Measurements from ENCODE around the gene TRIM8. TPM values are rescaled to one million over a fixed set of nuclear protein-coding genes. Genes with fewer than 3 reads are reported as not detected.

The TRIM8 gene
- total and polyA plus RNA-seq, 2 of the 4 experiments (the other 2 are of a cell fraction) = 25.5 to 126 TPM

DNA sequence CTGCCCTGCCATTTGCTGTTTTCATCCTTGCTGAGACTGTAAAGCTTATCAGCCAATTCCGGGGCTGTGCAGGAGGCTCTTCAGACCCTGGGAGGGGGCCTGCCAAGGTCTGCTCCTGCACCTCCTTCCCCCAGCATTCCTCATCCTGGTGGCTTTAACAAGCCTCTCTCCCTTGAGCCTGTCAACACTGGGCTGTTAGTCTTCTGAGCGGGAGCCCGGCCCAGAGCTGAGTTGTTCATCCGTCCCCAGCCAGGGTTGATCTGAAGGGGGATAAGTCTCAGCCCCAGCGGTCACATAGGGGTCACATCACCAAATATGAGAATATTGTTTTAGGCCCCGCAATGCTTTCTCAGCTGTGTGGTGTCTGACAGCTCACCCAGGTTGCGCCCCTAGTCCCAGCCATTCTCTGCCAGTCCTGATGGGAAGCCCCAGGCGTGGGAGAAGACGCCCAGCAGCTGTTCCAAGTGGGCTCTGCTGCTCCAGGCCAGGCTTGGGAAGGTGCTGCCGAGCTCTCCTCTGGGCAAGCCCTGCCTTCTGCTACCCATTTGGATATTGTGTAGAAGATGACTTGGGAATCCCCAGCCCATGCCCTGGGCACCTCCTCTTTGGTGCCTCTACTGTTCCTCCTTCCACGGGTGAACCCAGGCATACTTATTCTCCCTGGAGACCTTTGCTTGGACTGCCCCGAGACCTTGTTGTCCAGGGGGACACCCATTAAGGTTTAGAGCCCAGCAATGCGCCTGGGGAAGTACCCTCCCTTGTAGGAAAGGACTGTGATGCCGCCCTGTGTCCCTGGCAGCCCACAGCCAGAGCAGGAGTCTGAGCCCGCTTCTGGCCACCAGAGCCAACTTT is 23.5 kb upstream of the TRIM8 start (continued):
- TF ChIP-seq BHLHE40 (IDR thresholded peaks at IDR 0.05; ENCODE audit: low read depth, low read length) (no peak), CEBPB (IDR thresholded peaks at IDR 0.05; ENCODE audit: low read depth, low read length) (no peak)

- peak overlapping the region; percentile 47 for H3K14ac ChIP-seq (replicated peaks; ENCODE audit: low read depth, low read length)
- peaks cover 4 to 28% of the 10 kb centered on the region in 2 experiments; a peak in 3 of 4 replicates for H3K79me1 ChIP-seq (ENCODE audit: low read depth in 1 of 2, low read length in 2 of 2)
- no peaks in the 10 kb centered on the region for H3K9me3 ChIP-seq (ENCODE audit: control insufficient read depth, insufficient read depth, low read length)
- H2AK5ac ChIP-seq (ENCODE audit: low read depth, low read length) = peak overlapping the region; percentile 86
- peak overlapping the region; percentile 3 for H2AFZ ChIP-seq (replicated peaks; ENCODE audit: low read length, poor library complexity)
- dilution Hi-C loops (cut with HindIII; ENCODE audit: low sequenced_read_pairs, unreplicated experiment) (no loop called here), intact Hi-C loops (cut with micrococcal nuclease) (no loop called here), in situ Hi-C loops (cut with MboI; ENCODE audit: low sequenced_read_pairs) (no loop called here)
- 0 out of 2 replicates have a peak overlapping the region, but pooled peaks have one; percentile 9 for H3K9ac ChIP-seq (ENCODE audit: low read depth, low read length)
- no peaks in the 10 kb centered on the region for H3K27me3 ChIP-seq (ENCODE audit: control insufficient read depth, insufficient read depth, low read length)
- no TSS peak for BruUV-seq (replicated peaks)
- POLR2A ChIA-PET (ENCODE audit: unreplicated experiment) = interaction anchor here (0.5 kb wide), 1 partner anchor 24 kb away, joined by 3 read pairs; no protein-coding TSS in a partner anchor
- peak overlapping the region in 1 of 2 experiments; percentile 20; a peak in 2 of 4 replicates for H4K8ac ChIP-seq (ENCODE audit: low read depth in 2 of 2, low read length in 2 of 2)
- H3K4me2 ChIP-seq (ENCODE audit: low read depth, low read length) = peak overlapping the region; percentile 11; the same call in 1 of the 2 replicates
- ATAC-seq (ENCODE audit: low read depth) (peak; percentile 25), DNase-seq (peak; percentile 45)
- peaks cover 33% of the 10 kb centered on the region for H3K4me1 ChIP-seq (ENCODE audit: control insufficient read depth, insufficient read depth, low read length)
- TF ChIP-seq SMC3 (IDR thresholded peaks at IDR 0.05; ENCODE audit: low read depth, low read length) = no peak
- no peak for TF ChIP-seq FOS (IDR thresholded peaks at IDR 0.05; ENCODE audit: low read depth, low read length)
- TF ChIP-seq ELK1 (IDR thresholded peaks at IDR 0.05; ENCODE audit: borderline replicate concordance, low read depth, low read length) = no peak
- TF ChIP-seq CTCF (conservative IDR thresholded peaks at IDR 0.05; ENCODE audit: low read depth, low read length) = no peak
- TF ChIP-seq NFE2L2 (IDR thresholded peaks at IDR 0.05; ENCODE audit: low read depth, low read length) = no peak
- peak overlapping the region; percentile 31 for H3K23ac ChIP-seq (ENCODE audit: low read depth, low read length)
- H3K27ac ChIP-seq (ENCODE audit: insufficient read depth, low read length) = peak overlapping the region; percentile 24; the same call in 1 of the 2 replicates
- H4K20me1 ChIP-seq (ENCODE audit: insufficient read depth, low read length) = no peaks in the 10 kb centered on the region
- peak overlapping the region; percentile 56 for H3K4ac ChIP-seq (ENCODE audit: low read depth, low read length)
- peak overlapping the region; percentile 81 for H2AK9ac ChIP-seq (replicated peaks; ENCODE audit: low read depth, low read length, poor library complexity)
- peak overlapping the region; percentile 27 for H2BK5ac ChIP-seq (ENCODE audit: low read depth, low read length, poor library complexity, severe bottlenecking)
- 90% methylated on average over 2 of the region's 13 CpGs; no CpG with 5 or more reads in 1 of the 2 experiments for WGBS, 2 experiments (ENCODE audit: extremely low coverage in 2 of 2, insufficient read length in 1 of 2)
- peak overlapping the region; percentile 71 for H2BK120ac ChIP-seq (ENCODE audit: low read depth, low read length)
- H2BK15ac ChIP-seq (ENCODE audit: low read depth, low read length) = no peak overlapping the region; the same call in 2 of the 3 replicates
- H2BK20ac ChIP-seq (ENCODE audit: low read depth, low read length) = peak overlapping the region; percentile 59
- CTCF ChIA-PET = no interaction called here
- peak overlapping the region; percentile 53 for H4K91ac ChIP-seq (ENCODE audit: insufficient read depth, low read depth, low read length)
- H3K4me3 ChIP-seq (ENCODE audit: insufficient read depth, low read depth, low read length) = no peak overlapping the region
- H4K5ac ChIP-seq (ENCODE audit: low read depth, low read length) = peak overlapping the region; percentile 66
- peaks cover 36% of the 10 kb centered on the region for H3K9me1 ChIP-seq (ENCODE audit: insufficient read depth, low read length)
- no peak overlapping the region for H3K56ac ChIP-seq (ENCODE audit: extremely low read depth, insufficient read depth, low read length)
- peaks cover 18% of the 10 kb centered on the region for H3K36me3 ChIP-seq (ENCODE audit: control insufficient read depth, insufficient read depth, low read length)
- peak overlapping the region; percentile 52 for H3K18ac ChIP-seq (ENCODE audit: low read depth, low read length)
Observed at GRCh38 chr10:102621443-102622325, 22.6 kb upstream of the TRIM8 start.
